Progenitor cell of endocrine pancreas (in vitro differentiated cells): ENCODE results near the gene TDRD12. TPM values are rescaled to one million over a fixed set of nuclear protein-coding genes. Genes with fewer than 3 reads are reported as not detected.
"Not testable (repeated sequence)": the region's sequence is repeated elsewhere in the genome, so short reads cannot be mapped to it uniquely, and the experiment has no call there.

Experiments
- DNase-seq: peaks from one replicate; pipeline ENCODE4 v3.0.0; 2021; ENCODE audit warnings: low spot score; ENCODE audit not compliant: unreplicated experiment
- H3K27ac Mint-ChIP-seq: 2 replicates; pipeline ENCODE4 v1.8.0; 2021; ENCODE audit warnings: mild to moderate bottlenecking, moderate library complexity, mixed read lengths
- H3K27me3 Mint-ChIP-seq: 2 replicates; pipeline ENCODE4 v1.8.0; 2021; ENCODE audit warnings: mixed read lengths
- H3K36me3 Mint-ChIP-seq: 2 replicates; pipeline ENCODE4 v1.8.0; 2022; ENCODE audit warnings: mixed read lengths; ENCODE audit not compliant: insufficient read depth
- H3K4me1 Mint-ChIP-seq: 2 replicates; pipeline ENCODE4 v1.8.0; 2021; ENCODE audit warnings: low read depth, mixed read lengths
- H3K4me3 Mint-ChIP-seq: 2 replicates; pipeline ENCODE4 v1.8.0; 2021; ENCODE audit warnings: low read depth, mild to moderate bottlenecking, moderate library complexity, mixed read lengths
- H3K9me3 Mint-ChIP-seq: 2 replicates; pipeline ENCODE4 v1.8.0; 2021; ENCODE audit warnings: low read depth, mixed read lengths
- total RNA-seq: library from RNA; stranded (reverse); gene quantifications from 2 replicates; pipeline ENCODE4 v1.2.1, GENCODE V29; 2021
- TF ChIP-seq, protein P1 (sequence below): fragments of 200-600 bp; sonication (generic); IDR thresholded peaks from one replicate; pipeline ENCODE4 v1.5.0; 2021; ENCODE audit warnings: antibody characterized with exemption, mild to moderate bottlenecking; ENCODE audit not compliant: unreplicated experiment

The TDRD12 gene
- total RNA-seq, 1 donor from 2014 or later = 0.29 TPM

GRCh38 chr19:32865326-32865725 lies 145.8 kb downstream of the TDRD12 start:
- no peaks in the 10 kb centered on the region for H3K27me3 Mint-ChIP-seq
- no peak for DNase-seq

DNA sequence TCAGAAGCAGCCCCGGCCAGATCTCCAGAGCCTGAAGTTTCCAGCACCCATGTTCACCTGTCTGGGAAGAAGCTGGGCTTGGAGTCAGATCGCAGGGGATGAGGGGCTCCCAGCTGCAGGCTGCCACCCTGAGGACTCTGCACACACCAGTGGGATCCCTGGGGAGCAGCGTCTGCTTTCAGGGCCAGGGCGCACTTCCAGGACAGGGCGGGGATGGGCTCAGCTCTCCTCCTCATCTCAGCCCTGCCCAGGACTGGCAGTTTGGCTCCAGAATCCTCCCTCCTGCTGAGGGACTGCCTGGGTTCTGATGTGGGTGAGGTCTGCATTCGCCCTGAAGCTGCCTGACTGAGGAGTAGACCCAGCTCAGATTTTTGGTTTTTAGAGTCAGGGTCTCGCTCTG lies 146.5 kb downstream of the TDRD12 start:
- Mint-ChIP-seq H3K4me3 (no peak overlapping the region), H3K36me3 (peaks cover 5% of the 10 kb centered on the region), H3K27me3 (no peaks in the 10 kb centered on the region), H3K9me3 (no peaks in the 10 kb centered on the region), H3K4me1 (peaks cover 12% of the 10 kb centered on the region), H3K27ac (no peak overlapping the region)
- DNase-seq = no peak
- TF ChIP-seq, protein P1, sequence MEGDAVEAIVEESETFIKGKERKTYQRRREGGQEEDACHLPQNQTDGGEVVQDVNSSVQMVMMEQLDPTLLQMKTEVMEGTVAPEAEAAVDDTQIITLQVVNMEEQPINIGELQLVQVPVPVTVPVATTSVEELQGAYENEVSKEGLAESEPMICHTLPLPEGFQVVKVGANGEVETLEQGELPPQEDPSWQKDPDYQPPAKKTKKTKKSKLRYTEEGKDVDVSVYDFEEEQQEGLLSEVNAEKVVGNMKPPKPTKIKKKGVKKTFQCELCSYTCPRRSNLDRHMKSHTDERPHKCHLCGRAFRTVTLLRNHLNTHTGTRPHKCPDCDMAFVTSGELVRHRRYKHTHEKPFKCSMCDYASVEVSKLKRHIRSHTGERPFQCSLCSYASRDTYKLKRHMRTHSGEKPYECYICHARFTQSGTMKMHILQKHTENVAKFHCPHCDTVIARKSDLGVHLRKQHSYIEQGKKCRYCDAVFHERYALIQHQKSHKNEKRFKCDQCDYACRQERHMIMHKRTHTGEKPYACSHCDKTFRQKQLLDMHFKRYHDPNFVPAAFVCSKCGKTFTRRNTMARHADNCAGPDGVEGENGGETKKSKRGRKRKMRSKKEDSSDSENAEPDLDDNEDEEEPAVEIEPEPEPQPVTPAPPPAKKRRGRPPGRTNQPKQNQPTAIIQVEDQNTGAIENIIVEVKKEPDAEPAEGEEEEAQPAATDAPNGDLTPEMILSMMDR = no peak

More at GRCh38 chr19:32865326-32865725, 145.8 kb downstream of the TDRD12 start:
- Mint-ChIP-seq H3K4me3 (no peak overlapping the region), H3K9me3 (no peaks in the 10 kb centered on the region), H3K4me1 (peaks cover 9% of the 10 kb centered on the region), H3K27ac (no peak overlapping the region), H3K36me3 (peaks cover 5% of the 10 kb centered on the region)
- TF ChIP-seq, protein P1 = no peak

GRCh38 chr19:32866564-32867265 lies 147.1 kb downstream of the TDRD12 start:
- H3K27me3 Mint-ChIP-seq = no peaks in the 10 kb centered on the region
- H3K4me1 Mint-ChIP-seq = peaks cover 12% of the 10 kb centered on the region
- no peaks in the 10 kb centered on the region for H3K9me3 Mint-ChIP-seq
- no peak overlapping the region for H3K4me3 Mint-ChIP-seq
- H3K27ac Mint-ChIP-seq = peak overlapping the region; percentile 76
- H3K36me3 Mint-ChIP-seq = peaks cover 4% of the 10 kb centered on the region
- TF ChIP-seq, protein P1 = no peak
- no peak for DNase-seq

GRCh38 chr19:32867436-32867835 lies 147.9 kb downstream of the TDRD12 start:
- not testable (repeated sequence) for H3K9me3 Mint-ChIP-seq, H3K36me3 Mint-ChIP-seq, H3K27ac Mint-ChIP-seq, H3K27me3 Mint-ChIP-seq, DNase-seq, H3K4me3 Mint-ChIP-seq
- H3K4me1 Mint-ChIP-seq = peaks cover 12% of the 10 kb centered on the region

- peaks cover 12% of the 10 kb centered on the region for H3K4me1 Mint-ChIP-seq
- no peak for DNase-seq
- H3K4me3 Mint-ChIP-seq = no peak overlapping the region
- H3K27me3 Mint-ChIP-seq = no peaks in the 10 kb centered on the region
- H3K9me3 Mint-ChIP-seq = no peaks in the 10 kb centered on the region
- TF ChIP-seq, protein P1 = no peak
- H3K36me3 Mint-ChIP-seq = peaks cover 1% of the 10 kb centered on the region
- no peak overlapping the region for H3K27ac Mint-ChIP-seq
Measured at GRCh38 chr19:32868206-32868950, 148.8 kb downstream of the TDRD12 start.
